ENCODE data around the gene FRRS1L.

Gene FRRS1L

DNA sequence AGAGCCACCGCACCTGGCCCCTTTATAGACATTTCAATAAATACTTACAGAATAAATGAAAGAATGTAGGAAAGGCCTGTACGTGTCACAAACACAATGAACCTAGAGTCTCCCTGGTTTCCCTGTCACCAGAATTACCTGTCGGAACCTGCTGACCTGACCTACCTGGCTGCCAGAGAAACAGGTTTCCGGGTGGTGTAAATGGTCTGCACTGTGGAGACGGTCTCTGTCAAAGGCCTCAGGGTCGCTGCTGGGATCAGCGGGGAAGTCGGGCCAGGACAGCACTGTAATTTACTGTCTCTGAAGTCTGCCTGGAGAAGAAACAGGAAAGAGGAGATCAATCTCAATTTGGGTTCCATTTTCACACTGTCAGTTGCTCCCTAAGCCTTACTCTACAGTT, 9.3 kb upstream of the FRRS1L start:
- Histone ChIP-seq H3K9me3 (ENCODE audit: control insufficient read depth, insufficient read depth, low read length) (no peaks in the 10 kb centered on the region), H3K4me3 (ENCODE audit: low read length) (no peak overlapping the region), H3K4me1 (ENCODE audit: control insufficient read depth, insufficient read depth, low read length) (no peaks in the 10 kb centered on the region), H3K36me3 (ENCODE audit: control insufficient read depth, insufficient read depth, low read length) (no peaks in the 10 kb centered on the region), H3K27me3 (ENCODE audit: control insufficient read depth, insufficient read depth, low read length) (no peaks in the 10 kb centered on the region), H3K27ac (ENCODE audit: low read length) (no peak overlapping the region)
- no peak for DNase-seq (ENCODE audit: low read depth, low spot score)
- WGBS (ENCODE audit: insufficient coverage, insufficient read length) = no CpG with 5 or more reads among the region's 8 CpGs

DNA sequence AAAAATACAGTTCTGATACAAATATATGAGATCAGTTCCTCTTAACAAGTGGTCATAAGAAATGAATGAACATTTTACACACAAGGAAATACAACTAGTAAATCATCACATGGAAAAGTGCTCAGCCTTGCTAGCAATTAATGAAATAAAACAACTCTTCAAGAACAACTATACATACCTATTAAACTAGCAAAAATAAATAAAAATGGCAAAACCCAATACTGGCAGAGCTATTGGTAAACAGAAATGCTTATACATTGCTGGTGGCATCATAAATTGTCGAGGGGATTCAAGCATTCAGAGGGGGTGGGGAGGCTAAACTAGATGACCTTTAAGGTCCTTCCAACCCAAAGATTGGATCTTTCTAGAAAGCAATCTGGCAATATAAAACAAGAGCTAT, 5.9 kb upstream of the FRRS1L start:
- no peaks in the 10 kb centered on the region for H3K36me3 ChIP-seq (ENCODE audit: control insufficient read depth, insufficient read depth, low read length)
- WGBS (ENCODE audit: insufficient coverage, insufficient read length) = no CpG with 5 or more reads among the region's 1 CpG
- H3K4me1 ChIP-seq (ENCODE audit: control insufficient read depth, insufficient read depth, low read length) = no peaks in the 10 kb centered on the region
- H3K27ac ChIP-seq (ENCODE audit: low read length) = no peak overlapping the region
- H3K4me3 ChIP-seq (ENCODE audit: low read length) = no peak overlapping the region
- DNase-seq (ENCODE audit: low read depth, low spot score) = no peak
- no peaks in the 10 kb centered on the region for H3K9me3 ChIP-seq (ENCODE audit: control insufficient read depth, insufficient read depth, low read length)
- no peaks in the 10 kb centered on the region; the same call in 1 of the 2 replicates for H3K27me3 ChIP-seq (ENCODE audit: control insufficient read depth, insufficient read depth, low read length)

DNA sequence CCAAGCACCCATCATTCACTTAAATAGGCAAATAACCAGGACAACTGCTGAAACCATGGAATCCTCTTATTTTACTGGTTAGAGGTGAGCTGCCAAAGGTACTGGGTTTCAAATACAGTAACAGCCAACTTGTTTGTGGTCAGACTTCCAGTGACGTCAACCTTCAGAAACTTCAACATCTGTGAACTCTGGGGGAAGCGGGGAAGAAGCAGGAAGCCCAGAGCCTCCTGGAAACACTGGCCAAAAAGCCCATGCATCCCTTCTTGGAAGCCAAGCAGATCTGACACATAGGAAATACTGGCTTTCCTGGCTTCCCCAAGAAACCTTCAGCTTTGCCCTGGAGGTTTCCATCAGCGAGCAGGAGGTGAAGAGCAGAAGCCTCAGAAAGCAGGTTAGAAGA, 4.9 kb upstream of the FRRS1L start:
- no CpG with 5 or more reads among the region's 3 CpGs for WGBS (ENCODE audit: insufficient coverage, insufficient read length)
- DNase-seq (ENCODE audit: low read depth, low spot score) = no peak
- no peak overlapping the region for H3K4me3 ChIP-seq (ENCODE audit: low read length)
- no peaks in the 10 kb centered on the region for H3K9me3 ChIP-seq (ENCODE audit: control insufficient read depth, insufficient read depth, low read length)
- H3K4me1 ChIP-seq (ENCODE audit: control insufficient read depth, insufficient read depth, low read length) = no peaks in the 10 kb centered on the region
- peaks cover 4% of the 10 kb centered on the region; the same call in 1 of the 2 replicates for H3K27me3 ChIP-seq (ENCODE audit: control insufficient read depth, insufficient read depth, low read length)
- H3K36me3 ChIP-seq (ENCODE audit: control insufficient read depth, insufficient read depth, low read length) = no peaks in the 10 kb centered on the region; the same call in 1 of the 2 replicates
- no peak overlapping the region for H3K27ac ChIP-seq (ENCODE audit: low read length)

DNA sequence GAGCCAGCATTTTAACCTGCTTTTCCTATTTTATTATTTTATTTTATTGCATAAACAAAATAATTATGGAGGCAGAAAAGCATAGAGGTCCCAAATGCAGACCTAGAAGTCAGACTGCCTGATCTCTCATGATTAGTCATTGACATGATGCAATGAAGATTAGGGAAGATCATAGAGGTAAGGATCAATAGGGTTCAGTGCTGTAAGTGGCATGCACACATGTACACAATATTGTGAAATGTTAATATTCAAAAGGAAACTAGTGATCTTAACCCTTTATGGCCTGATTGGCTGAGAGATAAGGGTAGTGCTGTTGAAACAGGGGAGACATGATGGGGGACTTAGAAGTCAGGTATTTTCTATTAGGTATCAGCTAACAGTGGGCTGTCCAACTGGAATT, 1.1 kb upstream of the FRRS1L start:
- Histone ChIP-seq H3K27me3 (ENCODE audit: control insufficient read depth, insufficient read depth, low read length) (peaks cover 9% of the 10 kb centered on the region), H3K9me3 (ENCODE audit: control insufficient read depth, insufficient read depth, low read length) (no peaks in the 10 kb centered on the region), H3K27ac (ENCODE audit: low read length) (no peak overlapping the region), H3K36me3 (ENCODE audit: control insufficient read depth, insufficient read depth, low read length) (no peaks in the 10 kb centered on the region; the same call in 1 of the 2 replicates), H3K4me1 (ENCODE audit: control insufficient read depth, insufficient read depth, low read length) (0 out of 2 replicates have a peak, but pooled peaks cover 2% of the 10 kb centered on the region), H3K4me3 (ENCODE audit: low read length) (no peak overlapping the region)
- DNase-seq (ENCODE audit: low read depth, low spot score) = no peak

DNA sequence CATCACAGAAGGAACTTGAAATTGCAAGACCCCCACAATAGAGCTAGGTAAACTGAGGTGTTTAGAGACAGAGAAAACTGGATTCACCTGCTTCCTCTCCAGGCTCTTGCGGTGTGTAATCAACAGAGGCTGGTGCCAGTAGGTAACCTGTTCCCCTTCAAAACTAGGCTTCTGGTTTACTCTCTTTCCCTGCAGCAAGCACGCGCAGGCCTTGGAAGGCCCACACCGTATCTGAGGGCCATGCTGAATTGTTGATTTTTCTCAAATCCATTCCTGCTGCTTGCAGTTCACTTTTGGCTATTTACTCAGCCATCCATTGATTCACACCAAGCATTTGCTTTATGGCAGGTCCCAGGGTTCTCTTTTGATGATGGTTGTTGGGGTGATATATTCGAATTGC, 667 bp upstream of the FRRS1L start:
- no peaks in the 10 kb centered on the region for H3K9me3 ChIP-seq (ENCODE audit: control insufficient read depth, insufficient read depth, low read length)
- H3K36me3 ChIP-seq (ENCODE audit: control insufficient read depth, insufficient read depth, low read length) = no peaks in the 10 kb centered on the region; the same call in 1 of the 2 replicates
- 0 out of 2 replicates have a peak, but pooled peaks cover 2% of the 10 kb centered on the region for H3K4me1 ChIP-seq (ENCODE audit: control insufficient read depth, insufficient read depth, low read length)
- DNase-seq (ENCODE audit: low read depth, low spot score) = no peak
- peaks cover 9% of the 10 kb centered on the region for H3K27me3 ChIP-seq (ENCODE audit: control insufficient read depth, insufficient read depth, low read length)
- no CpG with 5 or more reads among the region's 5 CpGs for WGBS (ENCODE audit: insufficient coverage, insufficient read length)
- H3K27ac ChIP-seq (ENCODE audit: low read length) = no peak overlapping the region
- H3K4me3 ChIP-seq (ENCODE audit: low read length) = no peak overlapping the region

DNA sequence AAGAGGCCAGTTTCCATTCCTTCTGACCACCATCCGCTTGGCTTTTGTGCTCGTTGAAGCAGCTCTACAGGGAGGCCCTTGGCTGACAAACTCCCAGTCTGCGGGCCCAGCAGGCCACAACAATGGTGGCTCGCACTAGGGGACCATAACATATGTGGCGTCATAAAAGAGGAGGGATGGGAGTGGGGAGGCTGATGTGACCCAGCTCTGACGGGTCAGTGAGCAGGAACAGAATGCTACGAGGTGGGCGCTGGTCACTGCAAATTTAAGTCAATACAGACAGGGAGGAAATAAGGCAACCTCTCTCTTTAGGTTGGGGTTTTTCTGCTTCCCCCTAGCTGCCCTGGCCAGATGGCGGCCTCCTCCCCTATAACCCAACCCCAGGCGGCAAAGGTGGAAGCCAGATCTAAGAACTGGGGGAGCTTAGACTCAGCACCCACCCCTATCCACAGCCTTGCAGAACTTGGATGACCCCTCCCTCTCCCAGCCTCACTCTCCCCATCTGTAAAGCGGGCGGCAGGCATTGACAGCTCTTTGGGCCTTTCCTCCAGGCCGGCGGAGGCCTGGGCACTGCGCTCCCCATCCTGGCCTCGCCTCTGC, 778 bp downstream of the FRRS1L start:
- no peaks in the 10 kb centered on the region for H3K9me3 ChIP-seq (ENCODE audit: control insufficient read depth, insufficient read depth, low read length)
- H3K27me3 ChIP-seq (ENCODE audit: control insufficient read depth, insufficient read depth, low read length) = peaks cover 9% of the 10 kb centered on the region
- H3K4me3 ChIP-seq (ENCODE audit: low read length) = peak overlapping the region; percentile 80
- H3K36me3 ChIP-seq (ENCODE audit: control insufficient read depth, insufficient read depth, low read length) = no peaks in the 10 kb centered on the region; the same call in 1 of the 2 replicates
- WGBS (ENCODE audit: insufficient coverage, insufficient read length) = no CpG with 5 or more reads among the region's 16 CpGs
- no peak for DNase-seq (ENCODE audit: low read depth, low spot score)
- no peak overlapping the region for H3K27ac ChIP-seq (ENCODE audit: low read length)
- 0 out of 2 replicates have a peak, but pooled peaks cover 2% of the 10 kb centered on the region for H3K4me1 ChIP-seq (ENCODE audit: control insufficient read depth, insufficient read depth, low read length)

DNA sequence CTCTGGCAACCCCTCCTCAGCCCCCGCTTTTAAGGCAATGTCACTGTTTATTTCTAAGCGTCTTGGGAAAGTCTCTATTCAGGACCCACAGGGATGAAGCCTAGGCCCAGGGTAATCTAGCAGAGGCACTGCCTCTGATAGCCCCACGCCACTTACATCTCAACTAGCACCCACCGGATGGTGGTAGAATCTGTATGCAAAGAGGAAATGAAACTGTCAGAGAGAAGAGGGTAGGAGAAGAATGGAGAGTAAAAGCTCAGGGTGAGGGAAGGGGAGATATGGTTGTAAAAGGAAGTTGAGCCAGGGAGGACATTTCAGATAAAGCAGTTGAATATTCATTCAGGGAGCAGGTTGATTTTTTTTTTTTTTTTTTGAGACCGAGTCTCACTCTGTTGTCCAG, 3.0 kb downstream of the FRRS1L start:
- no CpG with 5 or more reads among the region's 5 CpGs for WGBS (ENCODE audit: insufficient coverage, insufficient read length)

DNA sequence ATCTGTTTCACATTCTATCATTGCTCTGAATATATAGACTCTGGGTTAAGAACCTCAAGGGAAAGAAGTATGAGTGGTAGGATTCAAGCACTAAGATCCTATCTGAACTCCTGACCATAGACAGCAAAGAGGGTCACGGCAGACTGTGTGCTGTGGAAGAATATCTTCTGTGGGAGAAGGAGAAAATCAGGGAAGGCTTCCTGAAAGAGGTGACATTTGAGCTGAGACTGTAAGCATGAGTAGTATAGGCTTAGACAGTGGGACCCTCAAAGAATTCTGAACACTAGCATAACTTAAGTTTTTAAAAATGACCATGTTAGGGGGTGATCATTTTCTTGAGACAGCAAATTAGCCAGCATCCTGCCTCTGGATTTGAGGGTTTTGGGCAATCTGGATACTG, 3.9 kb downstream of the FRRS1L start:
- H3K4me3 ChIP-seq (ENCODE audit: low read length) = no peak overlapping the region

More for the DNA sequence above, 3.0 kb downstream of the FRRS1L start:
- Histone ChIP-seq H3K4me1 (ENCODE audit: control insufficient read depth, insufficient read depth, low read length) (0 out of 2 replicates have a peak, but pooled peaks cover 2% of the 10 kb centered on the region), H3K27me3 (ENCODE audit: control insufficient read depth, insufficient read depth, low read length) (peaks cover 9% of the 10 kb centered on the region), H3K9me3 (ENCODE audit: control insufficient read depth, insufficient read depth, low read length) (no peaks in the 10 kb centered on the region), H3K36me3 (ENCODE audit: control insufficient read depth, insufficient read depth, low read length) (no peaks in the 10 kb centered on the region; the same call in 1 of the 2 replicates), H3K27ac (ENCODE audit: low read length) (no peak overlapping the region), H3K4me3 (ENCODE audit: low read length) (no peak overlapping the region)
- no peak for DNase-seq (ENCODE audit: low read depth, low spot score)

DNA sequence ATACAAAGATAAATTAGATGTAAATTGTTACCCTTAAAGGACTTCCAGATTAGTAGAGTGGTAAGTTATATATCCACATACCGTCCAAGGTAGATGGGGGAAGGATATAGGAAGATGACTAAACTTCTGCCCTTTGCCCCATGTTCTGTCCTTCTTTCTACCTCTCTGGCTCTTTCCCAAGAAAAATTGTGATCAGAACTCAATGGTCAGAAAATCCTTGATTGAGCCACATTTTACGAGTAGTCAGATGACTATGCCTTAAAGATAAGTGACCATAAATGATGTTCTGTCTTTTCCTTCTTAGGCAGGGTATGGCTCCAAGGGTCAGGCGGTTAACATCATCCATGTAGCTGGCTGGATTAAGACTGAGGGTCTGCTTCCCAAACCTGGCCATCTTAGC, 4.4 kb downstream of the FRRS1L start:
- Histone ChIP-seq H3K4me1 (ENCODE audit: control insufficient read depth, insufficient read depth, low read length) (0 out of 2 replicates have a peak, but pooled peaks cover 2% of the 10 kb centered on the region), H3K36me3 (ENCODE audit: control insufficient read depth, insufficient read depth, low read length) (no peaks in the 10 kb centered on the region; the same call in 1 of the 2 replicates), H3K9me3 (ENCODE audit: control insufficient read depth, insufficient read depth, low read length) (no peaks in the 10 kb centered on the region), H3K27me3 (ENCODE audit: control insufficient read depth, insufficient read depth, low read length) (peaks cover 9% of the 10 kb centered on the region), H3K27ac (ENCODE audit: low read length) (no peak overlapping the region), H3K4me3 (ENCODE audit: low read length) (no peak overlapping the region)
- no peak for DNase-seq (ENCODE audit: low read depth, low spot score)
- WGBS (ENCODE audit: insufficient coverage, insufficient read length) = no CpG with 5 or more reads among the region's 3 CpGs

More for the DNA sequence above, 3.9 kb downstream of the FRRS1L start:
- H3K27ac ChIP-seq (ENCODE audit: low read length) = no peak overlapping the region
- H3K4me1 ChIP-seq (ENCODE audit: control insufficient read depth, insufficient read depth, low read length) = 0 out of 2 replicates have a peak, but pooled peaks cover 2% of the 10 kb centered on the region
- no CpG with 5 or more reads among the region's 1 CpG for WGBS (ENCODE audit: insufficient coverage, insufficient read length)
- H3K9me3 ChIP-seq (ENCODE audit: control insufficient read depth, insufficient read depth, low read length) = no peaks in the 10 kb centered on the region
- H3K27me3 ChIP-seq (ENCODE audit: control insufficient read depth, insufficient read depth, low read length) = peaks cover 9% of the 10 kb centered on the region
- no peak for DNase-seq (ENCODE audit: low read depth, low spot score)
- H3K36me3 ChIP-seq (ENCODE audit: control insufficient read depth, insufficient read depth, low read length) = no peaks in the 10 kb centered on the region; the same call in 1 of the 2 replicates

DNA sequence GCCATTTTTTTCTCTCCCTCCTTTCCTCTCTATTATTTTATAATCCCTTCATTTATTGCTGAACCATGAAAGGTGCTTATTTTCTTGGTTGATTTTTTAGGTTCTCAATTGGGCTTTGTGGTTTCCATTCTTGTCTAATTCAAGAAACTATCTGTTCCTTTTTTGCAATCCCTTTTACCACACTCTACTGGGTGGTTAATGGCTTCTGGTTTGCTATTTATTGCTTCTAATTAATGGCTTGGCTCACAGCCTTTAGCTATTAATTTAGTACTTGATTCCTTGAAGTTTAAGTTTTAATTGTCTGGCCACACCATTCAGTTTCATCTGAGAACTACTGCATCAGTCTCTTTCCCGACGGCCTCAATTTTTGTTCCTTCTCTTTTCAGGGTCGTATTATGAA, 5.6 kb downstream of the FRRS1L start:
- Histone ChIP-seq H3K27me3 (ENCODE audit: control insufficient read depth, insufficient read depth, low read length) (peaks cover 4% of the 10 kb centered on the region), H3K36me3 (ENCODE audit: control insufficient read depth, insufficient read depth, low read length) (no peaks in the 10 kb centered on the region), H3K4me1 (ENCODE audit: control insufficient read depth, insufficient read depth, low read length) (0 out of 2 replicates have a peak, but pooled peaks cover 2% of the 10 kb centered on the region), H3K27ac (ENCODE audit: low read length) (no peak overlapping the region), H3K4me3 (ENCODE audit: low read length) (no peak overlapping the region), H3K9me3 (ENCODE audit: control insufficient read depth, insufficient read depth, low read length) (no peaks in the 10 kb centered on the region)
- WGBS (ENCODE audit: insufficient coverage, insufficient read length) = no CpG with 5 or more reads among the region's 3 CpGs
- DNase-seq (ENCODE audit: low read depth, low spot score) = no peak

DNA sequence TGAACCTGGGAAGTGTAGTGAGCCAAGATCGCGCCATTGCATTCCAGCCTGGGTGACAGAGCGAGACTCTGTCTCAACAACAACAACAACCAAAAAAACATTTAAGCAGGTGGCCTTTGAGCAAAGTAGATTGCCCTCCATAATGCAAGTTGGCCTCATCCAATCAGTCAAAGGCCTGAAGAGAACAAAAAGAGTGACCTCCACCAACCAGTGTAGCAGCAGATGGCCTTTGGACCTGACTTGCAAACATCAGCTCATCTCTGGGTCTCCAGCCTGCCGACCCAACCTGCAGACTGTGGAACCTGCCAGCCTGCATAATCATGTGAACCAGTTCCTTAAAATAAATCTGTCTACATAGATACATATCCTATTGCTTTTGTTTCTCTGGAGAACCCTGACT, 7.5 kb downstream of the FRRS1L start:
- no peak overlapping the region for H3K4me3 ChIP-seq (ENCODE audit: low read length)
- H3K27me3 ChIP-seq (ENCODE audit: control insufficient read depth, insufficient read depth, low read length) = no peaks in the 10 kb centered on the region; the same call in 1 of the 2 replicates
- no peaks in the 10 kb centered on the region for H3K36me3 ChIP-seq (ENCODE audit: control insufficient read depth, insufficient read depth, low read length)
- WGBS (ENCODE audit: insufficient coverage, insufficient read length) = no CpG with 5 or more reads among the region's 4 CpGs
- H3K27ac ChIP-seq (ENCODE audit: low read length) = no peak overlapping the region
- no peak for DNase-seq (ENCODE audit: low read depth, low spot score)
- H3K9me3 ChIP-seq (ENCODE audit: control insufficient read depth, insufficient read depth, low read length) = no peaks in the 10 kb centered on the region
- no peaks in the 10 kb centered on the region for H3K4me1 ChIP-seq (ENCODE audit: control insufficient read depth, insufficient read depth, low read length)

Measured in iPS DF 6.9 (cell line).